Progenitor cell of endocrine pancreas (in vitro differentiated cells): ENCODE results near the gene ST3GAL3. TPM values are rescaled to one million over a fixed set of nuclear protein-coding genes. Genes with fewer than 3 reads are reported as not detected.

ENCODE experiments used
- DNase-seq: peaks from one replicate; pipeline ENCODE4 v3.0.0; 2021; ENCODE audit warnings: low spot score; ENCODE audit not compliant: unreplicated experiment
- H3K27ac Mint-ChIP-seq: 2 replicates; pipeline ENCODE4 v1.8.0; 2021; ENCODE audit warnings: mild to moderate bottlenecking, moderate library complexity, mixed read lengths
- H3K27me3 Mint-ChIP-seq: 2 replicates; pipeline ENCODE4 v1.8.0; 2021; ENCODE audit warnings: mixed read lengths
- H3K36me3 Mint-ChIP-seq: 2 replicates; pipeline ENCODE4 v1.8.0; 2022; ENCODE audit warnings: mixed read lengths; ENCODE audit not compliant: insufficient read depth
- H3K4me1 Mint-ChIP-seq: 2 replicates; pipeline ENCODE4 v1.8.0; 2021; ENCODE audit warnings: low read depth, mixed read lengths
- H3K4me3 Mint-ChIP-seq: 2 replicates; pipeline ENCODE4 v1.8.0; 2021; ENCODE audit warnings: low read depth, mild to moderate bottlenecking, moderate library complexity, mixed read lengths
- H3K9me3 Mint-ChIP-seq: 2 replicates; pipeline ENCODE4 v1.8.0; 2021; ENCODE audit warnings: low read depth, mixed read lengths
- CTCF ChIP-seq: fragments of 200-600 bp; sonication (generic); IDR thresholded peaks from one replicate; pipeline ENCODE4 v1.5.0; 2021; ENCODE audit warnings: antibody characterized with exemption, mild to moderate bottlenecking; ENCODE audit not compliant: unreplicated experiment
- total RNA-seq: library from RNA; stranded (reverse); gene quantifications from 2 replicates; pipeline ENCODE4 v1.2.1, GENCODE V29; 2021

Gene ST3GAL3
- total RNA-seq, 1 donor from 2014 or later, result 14.9 TPM

- H3K36me3 Mint-ChIP-seq, result peaks cover 50% of the 10 kb centered on the region
- H3K4me3 Mint-ChIP-seq, result no peak overlapping the region
- no peaks in the 10 kb centered on the region for H3K27me3 Mint-ChIP-seq
- H3K4me1 Mint-ChIP-seq, result no peaks in the 10 kb centered on the region
- no peak for DNase-seq
- TF ChIP-seq CTCF, result no peak
- H3K9me3 Mint-ChIP-seq, result no peaks in the 10 kb centered on the region
- no peak overlapping the region for H3K27ac Mint-ChIP-seq
Observed at GRCh38 chr1:43673261-43673660, 34.1 kb upstream of the ST3GAL3 start.

GRCh38 chr1:43678940-43679339 is 28.4 kb upstream of the ST3GAL3 start:
- Mint-ChIP-seq H3K27ac (no peak overlapping the region), H3K4me3 (no peak overlapping the region), H3K9me3 (no peaks in the 10 kb centered on the region), H3K36me3 (peaks cover 27% of the 10 kb centered on the region), H3K27me3 (no peaks in the 10 kb centered on the region), H3K4me1 (no peaks in the 10 kb centered on the region)
- TF ChIP-seq CTCF, result no peak
- DNase-seq, result no peak

- Mint-ChIP-seq H3K4me3 (no peak overlapping the region), H3K27me3 (no peaks in the 10 kb centered on the region), H3K36me3 (peaks cover 30% of the 10 kb centered on the region), H3K9me3 (no peaks in the 10 kb centered on the region), H3K4me1 (no peaks in the 10 kb centered on the region), H3K27ac (no peak overlapping the region)
- TF ChIP-seq CTCF, result no peak
- DNase-seq, result no peak
Observed at GRCh38 chr1:43683560-43683959, 23.8 kb upstream of the ST3GAL3 start.

GRCh38 chr1:43686801-43687200 is 20.5 kb upstream of the ST3GAL3 start:
- Mint-ChIP-seq H3K27ac (no peak overlapping the region), H3K9me3 (no peaks in the 10 kb centered on the region), H3K4me3 (no peak overlapping the region), H3K36me3 (peaks cover 26% of the 10 kb centered on the region), H3K27me3 (no peaks in the 10 kb centered on the region), H3K4me1 (no peaks in the 10 kb centered on the region)
- no peak for DNase-seq
- no peak for TF ChIP-seq CTCF

GRCh38 chr1:43687301-43688108 is 19.8 kb upstream of the ST3GAL3 start:
- Mint-ChIP-seq H3K27me3 (no peaks in the 10 kb centered on the region), H3K4me1 (no peaks in the 10 kb centered on the region), H3K9me3 (no peaks in the 10 kb centered on the region), H3K4me3 (no peak overlapping the region), H3K27ac (no peak overlapping the region), H3K36me3 (peaks cover 31% of the 10 kb centered on the region)
- no peak for DNase-seq
- TF ChIP-seq CTCF, result no peak
